Ishikawa (cell line): Measurements from ENCODE around the gene SMG1.

Experiments used
- EP300 ChIP-seq: IDR thresholded peaks from 2 replicates; pipeline ENCODE4 v1.6.1; 2012; ENCODE audit warnings: borderline replicate concordance
- FOXM1 ChIP-seq: IDR thresholded peaks from 2 replicates; pipeline ENCODE4 v1.6.1; 2012; ENCODE audit warnings: low read depth, borderline replicate concordance
- NFIC ChIP-seq: IDR thresholded peaks from 2 replicates; pipeline ENCODE4 v1.6.1; 2012

DNA sequence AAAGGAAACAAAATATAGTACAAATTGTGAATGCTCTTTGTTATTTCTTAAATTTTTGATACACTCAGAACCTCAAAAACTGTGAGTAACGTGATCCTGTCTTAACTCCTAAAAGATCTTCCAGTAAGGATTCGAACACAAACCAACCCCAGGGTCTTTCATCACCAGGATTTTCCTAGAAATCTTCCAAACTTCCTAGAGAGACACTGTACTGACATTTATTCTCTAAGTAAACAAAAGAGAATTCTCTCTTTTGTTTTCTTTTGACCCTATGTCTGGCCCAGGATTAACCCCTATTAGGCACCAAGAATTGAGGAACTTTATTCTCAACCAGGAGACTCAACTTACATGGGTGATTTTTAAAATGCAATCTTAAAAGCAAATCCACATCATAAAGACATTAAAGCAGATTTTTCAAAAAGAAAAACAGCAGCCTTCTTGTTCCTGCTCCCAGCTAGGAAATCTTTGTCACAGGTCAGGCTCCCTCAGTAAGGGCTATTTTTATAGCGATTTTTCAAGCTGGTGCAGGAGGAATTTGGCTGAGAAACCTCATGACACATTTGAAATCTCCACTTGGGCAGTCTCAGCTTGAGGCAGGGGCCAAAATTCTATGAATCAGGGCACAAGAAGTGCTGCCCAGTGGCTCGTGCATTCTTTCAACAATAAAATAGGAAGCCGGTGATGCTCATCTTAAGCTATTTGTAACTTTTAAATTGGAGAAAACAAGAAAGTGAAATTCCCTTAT is 6.2 kb upstream of the SMG1 start:
- TF ChIP-seq EP300 = no peak
- no peak for TF ChIP-seq NFIC
- no peak for TF ChIP-seq FOXM1
